Upper lobe of right lung (tissue), 1 donor: Measurements from ENCODE around the gene CHMP2A. TPM values are rescaled to one million over a fixed set of nuclear protein-coding genes. Genes with fewer than 3 reads are reported as not detected.

Experiments used
- ATAC-seq: fragments of 200-7000 bp; cut with Tn5 transposase; one replicate; pipeline ENCODE4 v1.9.1; 2020; ENCODE audit warnings: mild to moderate bottlenecking, moderate library complexity
- DNase-seq: peaks from one replicate; pipeline ENCODE4 v3.0.0-alpha.2; 2020
- H3K27ac ChIP-seq: fragments of 200-600 bp; one replicate; pipeline ENCODE4 v1.8.0; 2022
- H3K27me3 ChIP-seq: fragments of 200-600 bp; one replicate; pipeline ENCODE4 v1.8.0; 2022; ENCODE audit warnings: mild to moderate bottlenecking
- H3K36me3 ChIP-seq: fragments of 200-600 bp; one replicate; pipeline ENCODE4 v1.8.0; 2022
- H3K4me1 ChIP-seq: fragments of 200-600 bp; one replicate; pipeline ENCODE4 v1.8.0; 2022
- H3K4me3 ChIP-seq: fragments of 200-600 bp; one replicate; pipeline ENCODE4 v1.8.0; 2022; ENCODE audit warnings: mild to moderate bottlenecking
- H3K9me3 ChIP-seq: fragments of 200-600 bp; one replicate; pipeline ENCODE4 v1.8.0; 2022
- CTCF ChIP-seq: fragments of 200-600 bp; IDR thresholded peaks from one replicate; pipeline ENCODE4 v1.8.0; 2022; ENCODE audit warnings: antibody characterized with exemption
- intact Hi-C: fragments of 100-400 bp; cut with DNase I; formaldehyde crosslinking; loops from one replicate; pipeline ENCODE4 v1.11.0; 2022
- total RNA-seq: library from RNA; stranded (reverse); fragmentation: NEBNext Ultra II Directional; extraction: Animal tissue kit (Norgen Biotek cat#: 25700); gene quantifications from one replicate; pipeline ENCODE4 v1.2.1, GENCODE V29; 2021
- donor health status: DM: no; HTN: yes; CAD: no; lungs with severe emphysema.

The CHMP2A gene
- total RNA-seq, 1 donor from 2014 or later: 96.5 TPM

GRCh38 chr19:58552655-58553054 is 2.2 kb downstream of the CHMP2A start:
- Histone ChIP-seq H3K27me3 (no peaks in the 10 kb centered on the region), H3K4me1 (peaks cover 32% of the 10 kb centered on the region), H3K27ac (no peak overlapping the region), H3K4me3 (no peak overlapping the region), H3K36me3 (peaks cover 76% of the 10 kb centered on the region), H3K9me3 (no peaks in the 10 kb centered on the region)
- DNase-seq: no peak
- TF ChIP-seq CTCF: no peak
- intact Hi-C loops: no loop called here
- no peak for ATAC-seq

- intact Hi-C loops: no loop called here
- no peak overlapping the region for H3K4me3 ChIP-seq
- H3K27ac ChIP-seq: no peak overlapping the region
- TF ChIP-seq CTCF: no peak
- H3K9me3 ChIP-seq: no peaks in the 10 kb centered on the region
- DNase-seq (no peak), ATAC-seq (no peak)
- peaks cover 28% of the 10 kb centered on the region for H3K4me1 ChIP-seq
- peaks cover 81% of the 10 kb centered on the region for H3K36me3 ChIP-seq
- H3K27me3 ChIP-seq: no peaks in the 10 kb centered on the region
Observed at GRCh38 chr19:58551577-58552471, 3.1 kb downstream of the CHMP2A start.

GRCh38 chr19:58551123-58551497 is 3.8 kb downstream of the CHMP2A start:
- intact Hi-C loops: no loop called here
- DNase-seq (no peak), ATAC-seq (no peak)
- H3K27ac ChIP-seq: no peak overlapping the region
- H3K4me3 ChIP-seq: no peak overlapping the region
- peaks cover 27% of the 10 kb centered on the region for H3K4me1 ChIP-seq
- TF ChIP-seq CTCF: no peak
- H3K9me3 ChIP-seq: no peaks in the 10 kb centered on the region
- H3K27me3 ChIP-seq: no peaks in the 10 kb centered on the region
- peaks cover 78% of the 10 kb centered on the region for H3K36me3 ChIP-seq

GRCh38 chr19:58550362-58551122 is 4.4 kb downstream of the CHMP2A start:
- no peak for TF ChIP-seq CTCF
- DNase-seq (no peak), ATAC-seq (no peak)
- peaks cover 78% of the 10 kb centered on the region for H3K36me3 ChIP-seq
- H3K4me3 ChIP-seq: no peak overlapping the region
- H3K27me3 ChIP-seq: no peaks in the 10 kb centered on the region
- no peaks in the 10 kb centered on the region for H3K9me3 ChIP-seq
- no peak overlapping the region for H3K27ac ChIP-seq
- H3K4me1 ChIP-seq: peaks cover 27% of the 10 kb centered on the region
- intact Hi-C loops: no loop called here

- Histone ChIP-seq H3K36me3 (peaks cover 79% of the 10 kb centered on the region), H3K27ac (no peak overlapping the region), H3K9me3 (no peaks in the 10 kb centered on the region), H3K4me3 (no peak overlapping the region), H3K4me1 (peaks cover 26% of the 10 kb centered on the region), H3K27me3 (no peaks in the 10 kb centered on the region)
- intact Hi-C loops: no loop called here
- no peak for ATAC-seq
- DNase-seq: no peak
- no peak for TF ChIP-seq CTCF
Observed at GRCh38 chr19:58549664-58550361, 5.1 kb downstream of the CHMP2A start.
